ENCODE results near the gene ACSL4.
"Not testable (repeated sequence)": the region's sequence is repeated elsewhere in the genome, so short reads cannot be mapped to it uniquely, and the experiment has no call there.

GRCh38 chrX:109644671-109645070 lies 88.4 kb downstream of the ACSL4 start:
- TF ChIP-seq CTCF, POLR2A (IDR thresholded peaks at IDR 0.05): not testable (repeated sequence)
